GM12878 (cell line): ENCODE data around the gene CTIF. TPM values are rescaled to one million over a fixed set of nuclear protein-coding genes. Genes with fewer than 3 reads are reported as not detected.

Experiments used
- CBFB ChIP-seq: IDR thresholded peaks from 2 replicates; pipeline ENCODE4 v1.6.1; 2016; ENCODE audit warnings: antibody characterized with exemption, low read depth
- CREB1 ChIP-seq: IDR thresholded peaks from 2 replicates; pipeline ENCODE4 v1.6.1; 2012; ENCODE audit warnings: low read depth, mild to moderate bottlenecking, inconsistent platforms
- EED ChIP-seq: sonication (generic); IDR thresholded peaks from 2 replicates; pipeline ENCODE4 v1.6.1; 2016; ENCODE audit warnings: antibody characterized with exemption, low read depth
- EP300 ChIP-seq, 2 experiments: fragments of 150-350 bp in 1 of 2; IDR thresholded peaks; 2 replicates each; pipeline ENCODE4 v1.6.1; 2011 to 2012; ENCODE audit warnings: low read depth in 2 of 2, low read length in 2 of 2, borderline replicate concordance in 1 of 2, improper control_type of control experiment in 1 of 2, inconsistent platforms in 1 of 2; ENCODE audit not compliant: control insufficient read depth in 1 of 2
- FOXM1 ChIP-seq: IDR thresholded peaks from 2 replicates; pipeline ENCODE4 v1.6.1; 2012; ENCODE audit warnings: low read depth, mild to moderate bottlenecking, inconsistent platforms, low read length, moderate library complexity
- JUNB ChIP-seq: IDR thresholded peaks from 2 replicates; pipeline ENCODE4 v1.6.1; 2016; ENCODE audit warnings: antibody characterized with exemption, mild to moderate bottlenecking
- KDM1A ChIP-seq: fragments of 200-600 bp; sonication (generic); IDR thresholded peaks from 2 replicates; pipeline ENCODE4 v1.6.1; 2016; ENCODE audit warnings: borderline replicate concordance
- MEF2A ChIP-seq: IDR thresholded peaks from 2 replicates; pipeline ENCODE4 v1.6.1; 2011; ENCODE audit warnings: low read depth, mild to moderate bottlenecking, low read length, moderate library complexity; ENCODE audit not compliant: insufficient read depth
- TCF7 ChIP-seq: IDR thresholded peaks from 2 replicates; pipeline ENCODE4 v1.6.1; 2014; ENCODE audit warnings: antibody characterized with exemption, borderline replicate concordance
- ZNF384 ChIP-seq: IDR thresholded peaks from 2 replicates; pipeline ENCODE4 v1.6.1; 2012; ENCODE audit warnings: low read depth, mild to moderate bottlenecking, low read length, improper control_type of control experiment, borderline replicate concordance
- polyA plus RNA-seq, 11 experiments: library from polyadenylated mRNA; depleted of rRNA in 4 of 11; unstranded in 6 of 11; stranded (reverse) in 5 of 11; fragments of >200 nt; fragmentation: Nextera tagmentation in 4 of 11; fragmentation: Illumina TruSeq in 1 of 11; extraction: Ambion mirVana in 4 of 11; extraction: Trizol in 1 of 11; gene quantifications; 1 replicate in 1 of 11; 2 replicates in 10 of 11; pipeline versions ENCODE4 v1.2.1 to v1.2.3, GENCODE V29; 2011 to 2016; ENCODE audit warnings: inconsistent platforms in 2 of 11, missing spikeins in 2 of 11, low read depth in 1 of 11
- total RNA-seq, 4 experiments: library from RNA; depleted of rRNA in 3 of 4; stranded (reverse); fragments of >200 nt in 3 of 4; fragmentation: Illumina TruSeq in 1 of 4; extraction: Trizol in 1 of 4; gene quantifications; 2 replicates each; pipeline versions ENCODE4 v1.2.1 to v1.2.3, GENCODE V29; 2013 to 2021
- TF ChIP-seq, protein P1 (sequence below): fragments of 450-650 bp; IDR thresholded peaks from 2 replicates; pipeline ENCODE4 v1.6.1; 2017; ENCODE audit warnings: mild to moderate bottlenecking, moderate library complexity
- TF ChIP-seq, protein P2 (sequence below), 3 experiments: IDR thresholded peaks in 2 of 3; conservative IDR thresholded peaks in 1 of 3; 2 replicates each; pipeline ENCODE4 v1.5.1; 2011; ENCODE audit warnings: low read depth in 3 of 3, low read length in 3 of 3, mild to moderate bottlenecking in 3 of 3, control low read depth in 2 of 3, moderate library complexity in 2 of 3, inconsistent platforms in 1 of 3, mixed read lengths in 1 of 3; ENCODE audit not compliant: control insufficient read depth in 2 of 3, insufficient read depth in 1 of 3; ENCODE audit errors: extremely low read depth in 1 of 3

CTIF gene
- total and polyA plus RNA-seq, 10 of the 15 experiments (the other 5 are each of a cell fraction or from before 2014, with no cell fraction given), result 0.06 to 11.6 (median 2.5) TPM

GRCh38 chr18:48833701-48834412 is 295.0 kb downstream of the CTIF start (continued):
- TF ChIP-seq, protein P1, sequence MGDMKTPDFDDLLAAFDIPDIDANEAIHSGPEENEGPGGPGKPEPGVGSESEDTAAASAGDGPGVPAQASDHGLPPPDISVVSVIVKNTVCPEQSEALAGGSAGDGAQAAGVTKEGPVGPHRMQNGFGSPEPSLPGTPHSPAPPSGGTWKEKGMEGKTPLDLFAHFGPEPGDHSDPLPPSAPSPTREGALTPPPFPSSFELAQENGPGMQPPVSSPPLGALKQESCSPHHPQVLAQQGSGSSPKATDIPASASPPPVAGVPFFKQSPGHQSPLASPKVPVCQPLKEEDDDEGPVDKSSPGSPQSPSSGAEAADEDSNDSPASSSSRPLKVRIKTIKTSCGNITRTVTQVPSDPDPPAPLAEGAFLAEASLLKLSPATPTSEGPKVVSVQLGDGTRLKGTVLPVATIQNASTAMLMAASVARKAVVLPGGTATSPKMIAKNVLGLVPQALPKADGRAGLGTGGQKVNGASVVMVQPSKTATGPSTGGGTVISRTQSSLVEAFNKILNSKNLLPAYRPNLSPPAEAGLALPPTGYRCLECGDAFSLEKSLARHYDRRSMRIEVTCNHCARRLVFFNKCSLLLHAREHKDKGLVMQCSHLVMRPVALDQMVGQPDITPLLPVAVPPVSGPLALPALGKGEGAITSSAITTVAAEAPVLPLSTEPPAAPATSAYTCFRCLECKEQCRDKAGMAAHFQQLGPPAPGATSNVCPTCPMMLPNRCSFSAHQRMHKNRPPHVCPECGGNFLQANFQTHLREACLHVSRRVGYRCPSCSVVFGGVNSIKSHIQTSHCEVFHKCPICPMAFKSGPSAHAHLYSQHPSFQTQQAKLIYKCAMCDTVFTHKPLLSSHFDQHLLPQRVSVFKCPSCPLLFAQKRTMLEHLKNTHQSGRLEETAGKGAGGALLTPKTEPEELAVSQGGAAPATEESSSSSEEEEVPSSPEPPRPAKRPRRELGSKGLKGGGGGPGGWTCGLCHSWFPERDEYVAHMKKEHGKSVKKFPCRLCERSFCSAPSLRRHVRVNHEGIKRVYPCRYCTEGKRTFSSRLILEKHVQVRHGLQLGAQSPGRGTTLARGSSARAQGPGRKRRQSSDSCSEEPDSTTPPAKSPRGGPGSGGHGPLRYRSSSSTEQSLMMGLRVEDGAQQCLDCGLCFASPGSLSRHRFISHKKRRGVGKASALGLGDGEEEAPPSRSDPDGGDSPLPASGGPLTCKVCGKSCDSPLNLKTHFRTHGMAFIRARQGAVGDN, result peak; percentile 45; the same call in 1 of the 2 replicates
- no peak for TF ChIP-seq KDM1A
- TF ChIP-seq FOXM1, result 0 out of 2 replicates have a peak, but pooled peaks have one; percentile 23
- TF ChIP-seq CREB1, result 0 out of 2 replicates have a peak, but pooled peaks have one; percentile 41
- 0 out of 4 replicates have a peak, but pooled peaks of 1 of the 2 experiments have one; percentile 28 for TF ChIP-seq EP300 (IDR thresholded peaks at IDR 0.05; ENCODE audit: borderline replicate concordance in 1 of 2, control insufficient read depth in 1 of 2, low read depth in 2 of 2, low read length in 2 of 2)
- TF ChIP-seq MEF2A, result 0 out of 2 replicates have a peak, but pooled peaks have one; percentile 14
- TF ChIP-seq, protein P2, sequence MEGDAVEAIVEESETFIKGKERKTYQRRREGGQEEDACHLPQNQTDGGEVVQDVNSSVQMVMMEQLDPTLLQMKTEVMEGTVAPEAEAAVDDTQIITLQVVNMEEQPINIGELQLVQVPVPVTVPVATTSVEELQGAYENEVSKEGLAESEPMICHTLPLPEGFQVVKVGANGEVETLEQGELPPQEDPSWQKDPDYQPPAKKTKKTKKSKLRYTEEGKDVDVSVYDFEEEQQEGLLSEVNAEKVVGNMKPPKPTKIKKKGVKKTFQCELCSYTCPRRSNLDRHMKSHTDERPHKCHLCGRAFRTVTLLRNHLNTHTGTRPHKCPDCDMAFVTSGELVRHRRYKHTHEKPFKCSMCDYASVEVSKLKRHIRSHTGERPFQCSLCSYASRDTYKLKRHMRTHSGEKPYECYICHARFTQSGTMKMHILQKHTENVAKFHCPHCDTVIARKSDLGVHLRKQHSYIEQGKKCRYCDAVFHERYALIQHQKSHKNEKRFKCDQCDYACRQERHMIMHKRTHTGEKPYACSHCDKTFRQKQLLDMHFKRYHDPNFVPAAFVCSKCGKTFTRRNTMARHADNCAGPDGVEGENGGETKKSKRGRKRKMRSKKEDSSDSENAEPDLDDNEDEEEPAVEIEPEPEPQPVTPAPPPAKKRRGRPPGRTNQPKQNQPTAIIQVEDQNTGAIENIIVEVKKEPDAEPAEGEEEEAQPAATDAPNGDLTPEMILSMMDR (IDR thresholded peaks at IDR 0.05 in 2 of 3, conservative IDR thresholded peaks at IDR 0.05 in 1 of 3; ENCODE audit: control insufficient read depth in 2 of 3, extremely low read depth in 1 of 3, insufficient read depth in 1 of 3, low read depth in 3 of 3, low read length in 3 of 3), result no peak
- no peak for TF ChIP-seq JUNB
- 0 out of 2 replicates have a peak, but pooled peaks have one; percentile 21 for TF ChIP-seq EED
- TF ChIP-seq TCF7, result no peak
- peak; percentile 44; the same call in 1 of the 2 replicates for TF ChIP-seq CBFB
- TF ChIP-seq ZNF384, result no peak
